ENCODE measurements around the gene UNC119B.
"Not testable (repeated sequence)": the region's sequence is repeated elsewhere in the genome, so short reads cannot be mapped to it uniquely, and the experiment has no call there.

Gene UNC119B

GRCh38 chr12:120668091-120668867 lies 42.0 kb upstream of the UNC119B start:
- TF ChIP-seq CTCF (IDR thresholded peaks at IDR 0.05; ENCODE audit: low read depth, low read length, missing control alignments), result no peak
- H3K27ac ChIP-seq, result no peak overlapping the region
- no peaks in the 10 kb centered on the region for H3K27me3 ChIP-seq (replicated peaks)
- no peak for DNase-seq
- no peak overlapping the region for H3K4me3 ChIP-seq (ENCODE audit: low read depth, low read length)
- in situ Hi-C loops (cut with HindIII; ENCODE audit: low pct_ligation_motif_present, low sequenced_read_pairs), result no loop called here
- no peaks in the 10 kb centered on the region for H3K36me3 ChIP-seq (replicated peaks)

DNA sequence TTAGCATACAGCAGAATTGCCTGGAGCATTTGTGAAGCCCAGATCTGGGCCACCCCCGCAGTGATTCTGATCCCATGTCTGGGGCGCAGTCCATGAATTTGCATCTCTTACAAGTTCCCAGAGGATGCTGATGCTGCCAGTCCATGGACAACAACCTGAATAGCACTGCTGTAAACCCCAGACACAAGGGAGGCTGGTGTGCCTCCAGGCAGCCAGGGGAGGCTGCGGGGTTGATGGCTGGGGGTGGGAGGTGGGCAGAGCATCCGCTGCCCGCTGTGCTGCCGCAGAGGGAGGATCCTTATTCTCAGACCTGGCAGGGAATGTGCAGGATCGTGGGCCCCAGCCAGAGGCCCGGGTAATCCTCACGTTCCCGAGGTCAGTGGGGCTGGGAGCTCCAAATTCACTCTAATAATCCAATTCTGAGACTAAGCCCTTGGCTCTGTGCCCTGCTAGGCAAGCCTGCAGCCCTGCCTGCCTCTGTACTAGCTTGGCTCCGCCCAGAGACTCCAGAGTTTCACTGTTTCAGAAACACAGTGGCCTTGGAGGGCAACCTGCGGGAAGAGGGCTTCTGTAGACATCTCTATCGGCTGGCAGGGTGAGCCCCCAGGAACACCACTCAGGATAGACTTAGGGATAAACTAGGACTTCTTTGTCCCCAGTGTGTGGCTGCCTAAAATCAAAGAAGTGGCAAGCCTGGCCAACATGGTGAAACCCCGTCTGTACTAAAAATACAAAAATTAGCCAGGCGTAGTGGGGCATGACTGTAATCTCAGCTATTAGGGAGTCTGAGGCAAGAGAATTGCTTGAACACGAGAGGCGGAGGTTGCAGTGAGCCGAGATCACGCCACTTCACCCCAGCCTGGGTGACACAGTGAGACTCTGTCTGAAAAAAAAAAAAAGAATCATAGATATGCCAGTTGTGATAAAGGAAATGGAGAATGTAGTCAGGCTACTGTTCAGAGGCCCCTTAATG lies 41.1 kb upstream of the UNC119B start:
- H3K27ac ChIP-seq, result no peak overlapping the region

GRCh38 chr12:120670237-120670636 lies 40.0 kb upstream of the UNC119B start:
- H3K36me3 ChIP-seq (replicated peaks); H3K27ac ChIP-seq; in situ Hi-C loops (cut with HindIII; ENCODE audit: low pct_ligation_motif_present, low sequenced_read_pairs); H3K27me3 ChIP-seq (replicated peaks); DNase-seq; H3K4me3 ChIP-seq (ENCODE audit: low read depth, low read length): not testable (repeated sequence)

More for the DNA sequence above, 41.1 kb upstream of the UNC119B start:
- no peak for TF ChIP-seq CTCF (IDR thresholded peaks at IDR 0.05; ENCODE audit: low read depth, low read length, missing control alignments)
- in situ Hi-C loops (cut with HindIII; ENCODE audit: low pct_ligation_motif_present, low sequenced_read_pairs), result no loop called here
- no peaks in the 10 kb centered on the region for H3K36me3 ChIP-seq (replicated peaks)
- no peaks in the 10 kb centered on the region for H3K27me3 ChIP-seq (replicated peaks)
- DNase-seq, result no peak
- H3K4me3 ChIP-seq (ENCODE audit: low read depth, low read length), result no peak overlapping the region

DNA sequence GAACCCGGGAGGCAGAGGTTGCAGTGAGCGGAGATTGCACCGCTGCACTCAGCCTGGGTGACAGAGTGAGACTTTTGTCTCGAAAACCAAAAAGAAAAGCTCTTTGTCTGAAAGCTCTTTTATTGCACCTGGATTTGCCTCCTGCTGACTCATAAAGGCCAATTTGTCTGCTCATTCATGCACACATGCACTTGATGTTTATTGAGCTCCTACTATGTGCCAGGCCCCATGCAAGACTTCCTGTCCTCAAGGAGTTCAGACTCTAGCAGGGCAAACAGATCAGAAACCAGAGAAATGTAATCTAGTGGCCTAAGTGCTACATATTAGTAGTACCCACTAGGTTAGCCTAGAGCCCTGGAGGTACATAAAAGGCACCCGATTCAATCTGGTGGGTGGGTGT lies 39.6 kb upstream of the UNC119B start:
- H3K27ac ChIP-seq, result no peak overlapping the region
- no peak for DNase-seq
- H3K36me3 ChIP-seq (replicated peaks), result no peaks in the 10 kb centered on the region
- in situ Hi-C loops (cut with HindIII; ENCODE audit: low pct_ligation_motif_present, low sequenced_read_pairs), result no loop called here
- no peak for TF ChIP-seq CTCF (IDR thresholded peaks at IDR 0.05; ENCODE audit: low read depth, low read length, missing control alignments)
- H3K4me3 ChIP-seq (ENCODE audit: low read depth, low read length), result no peak overlapping the region
- H3K27me3 ChIP-seq (replicated peaks), result no peaks in the 10 kb centered on the region

- Histone ChIP-seq H3K27me3 (replicated peaks) (no peaks in the 10 kb centered on the region), H3K36me3 (replicated peaks) (no peaks in the 10 kb centered on the region), H3K27ac (no peak overlapping the region), H3K4me3 (ENCODE audit: low read depth, low read length) (no peak overlapping the region)
- in situ Hi-C loops (cut with HindIII; ENCODE audit: low pct_ligation_motif_present, low sequenced_read_pairs), result no loop called here
- TF ChIP-seq CTCF (IDR thresholded peaks at IDR 0.05; ENCODE audit: low read depth, low read length, missing control alignments), result no peak
- no peak for DNase-seq
These were observed 36.1 kb upstream of the UNC119B start for GRCh38 chr12:120674097-120674636.

Measured in brain microvascular endothelial cell (primary cell).